Measurements from ENCODE around the gene TATDN3. TPM values are rescaled to one million over a fixed set of nuclear protein-coding genes. Genes with fewer than 3 reads are reported as not detected.

Gene TATDN3
- total and polyA plus RNA-seq, 2 of the 4 experiments (the other 2 are of a cell fraction), result 4.9 to 12.0 TPM

GRCh38 chr1:212762839-212763238, 28.9 kb upstream of the TATDN3 start:
- Histone ChIP-seq H3K4me1 (ENCODE audit: control insufficient read depth, insufficient read depth, low read length) (no peaks in the 10 kb centered on the region), H2BK5ac (ENCODE audit: low read depth, low read length, poor library complexity, severe bottlenecking) (no peak overlapping the region), H2AK5ac (ENCODE audit: low read depth, low read length) (no peak overlapping the region), H3K14ac (replicated peaks; ENCODE audit: low read depth, low read length) (no peak overlapping the region), H2AK9ac (replicated peaks; ENCODE audit: low read depth, low read length, poor library complexity) (no peak overlapping the region), H4K20me1 (ENCODE audit: insufficient read depth, low read length) (0 out of 2 replicates have a peak, but pooled peaks cover 9% of the 10 kb centered on the region), H3K4ac (ENCODE audit: low read depth, low read length) (no peak overlapping the region), H3K9me1 (ENCODE audit: insufficient read depth, low read length) (0 out of 2 replicates have a peak, but pooled peaks cover 7% of the 10 kb centered on the region), H2BK120ac (ENCODE audit: low read depth, low read length) (no peak overlapping the region), H3K27me3 (ENCODE audit: control insufficient read depth, insufficient read depth, low read length) (no peaks in the 10 kb centered on the region), H3K27ac (ENCODE audit: insufficient read depth, low read length) (no peak overlapping the region), H2BK15ac (ENCODE audit: low read depth, low read length) (no peak overlapping the region), H2AFZ (replicated peaks; ENCODE audit: low read length, poor library complexity) (no peak overlapping the region), H3K56ac (ENCODE audit: extremely low read depth, insufficient read depth, low read length) (no peak overlapping the region), H4K5ac (ENCODE audit: low read depth, low read length) (no peak overlapping the region), H3K4me3 (ENCODE audit: insufficient read depth, low read depth, low read length) (no peak overlapping the region), H3K18ac (ENCODE audit: low read depth, low read length) (no peak overlapping the region), H3K4me2 (ENCODE audit: low read depth, low read length) (no peak overlapping the region), H4K91ac (ENCODE audit: insufficient read depth, low read depth, low read length) (no peak overlapping the region), H3K9me3 (ENCODE audit: control insufficient read depth, insufficient read depth, low read length) (no peaks in the 10 kb centered on the region), H4K8ac (ENCODE audit: low read depth in 2 of 2, low read length in 2 of 2) (no peak overlapping the region), H3K9ac (ENCODE audit: low read depth, low read length) (no peak overlapping the region), H3K79me1 (ENCODE audit: low read depth in 1 of 2, low read length in 2 of 2) (peaks cover 25 to 28% of the 10 kb centered on the region in 2 experiments), H2BK20ac (ENCODE audit: low read depth, low read length) (no peak overlapping the region), H3K36me3 (ENCODE audit: control insufficient read depth, insufficient read depth, low read length) (peaks cover 1% of the 10 kb centered on the region; the same call in 1 of the 2 replicates), H3K23ac (ENCODE audit: low read depth, low read length) (no peak overlapping the region)
- WGBS, 2 experiments (ENCODE audit: extremely low coverage in 2 of 2, insufficient read length in 1 of 2), result 100% methylated on average over 2 of the region's 9 CpGs; no CpG with 5 or more reads in 1 of the 2 experiments
- in situ Hi-C loops (cut with MboI; ENCODE audit: low sequenced_read_pairs), result no loop called here
- no peak for DNase-seq
- ATAC-seq (ENCODE audit: low read depth), result no peak
- no TSS peak for BruUV-seq (replicated peaks)
- ChIA-PET POLR2A (ENCODE audit: unreplicated experiment) (no interaction called here), CTCF (interaction anchor here (1.0 to 1.4 kb wide), 2 partner anchors 9 to 13 kb away, joined by 4 read pairs; no protein-coding TSS in a partner anchor)
- no peak for TF ChIP-seq NFE2L2 (IDR thresholded peaks at IDR 0.05; ENCODE audit: low read depth, low read length)
- TF ChIP-seq, protein P1, sequence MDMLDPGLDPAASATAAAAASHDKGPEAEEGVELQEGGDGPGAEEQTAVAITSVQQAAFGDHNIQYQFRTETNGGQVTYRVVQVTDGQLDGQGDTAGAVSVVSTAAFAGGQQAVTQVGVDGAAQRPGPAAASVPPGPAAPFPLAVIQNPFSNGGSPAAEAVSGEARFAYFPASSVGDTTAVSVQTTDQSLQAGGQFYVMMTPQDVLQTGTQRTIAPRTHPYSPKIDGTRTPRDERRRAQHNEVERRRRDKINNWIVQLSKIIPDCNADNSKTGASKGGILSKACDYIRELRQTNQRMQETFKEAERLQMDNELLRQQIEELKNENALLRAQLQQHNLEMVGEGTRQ (IDR thresholded peaks at IDR 0.05; ENCODE audit: low read depth, low read length), result no peak
- no peak for TF ChIP-seq MAZ (IDR thresholded peaks at IDR 0.05; ENCODE audit: borderline replicate concordance, low read depth, low read length)
- no peak for TF ChIP-seq BHLHE40 (IDR thresholded peaks at IDR 0.05; ENCODE audit: low read depth, low read length)
- TF ChIP-seq CEBPB (IDR thresholded peaks at IDR 0.05; ENCODE audit: low read depth, low read length), result no peak
- TF ChIP-seq, protein P2, sequence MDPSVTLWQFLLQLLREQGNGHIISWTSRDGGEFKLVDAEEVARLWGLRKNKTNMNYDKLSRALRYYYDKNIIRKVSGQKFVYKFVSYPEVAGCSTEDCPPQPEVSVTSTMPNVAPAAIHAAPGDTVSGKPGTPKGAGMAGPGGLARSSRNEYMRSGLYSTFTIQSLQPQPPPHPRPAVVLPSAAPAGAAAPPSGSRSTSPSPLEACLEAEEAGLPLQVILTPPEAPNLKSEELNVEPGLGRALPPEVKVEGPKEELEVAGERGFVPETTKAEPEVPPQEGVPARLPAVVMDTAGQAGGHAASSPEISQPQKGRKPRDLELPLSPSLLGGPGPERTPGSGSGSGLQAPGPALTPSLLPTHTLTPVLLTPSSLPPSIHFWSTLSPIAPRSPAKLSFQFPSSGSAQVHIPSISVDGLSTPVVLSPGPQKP (IDR thresholded peaks at IDR 0.05; ENCODE audit: borderline replicate concordance, low read depth, low read length), result no peak
- no peak for TF ChIP-seq FOS (IDR thresholded peaks at IDR 0.05; ENCODE audit: low read depth, low read length)
- no peak for TF ChIP-seq RFX5 (IDR thresholded peaks at IDR 0.05; ENCODE audit: low read depth, low read length)
- no peak for TF ChIP-seq MXI1 (IDR thresholded peaks at IDR 0.05; ENCODE audit: borderline replicate concordance, low read depth, low read length)
- TF ChIP-seq CHD1 (IDR thresholded peaks at IDR 0.05; ENCODE audit: low read depth, low read length), result no peak
- TF ChIP-seq MAFK (IDR thresholded peaks at IDR 0.05; ENCODE audit: low read depth, low read length), result no peak
- TF ChIP-seq, protein P3, sequence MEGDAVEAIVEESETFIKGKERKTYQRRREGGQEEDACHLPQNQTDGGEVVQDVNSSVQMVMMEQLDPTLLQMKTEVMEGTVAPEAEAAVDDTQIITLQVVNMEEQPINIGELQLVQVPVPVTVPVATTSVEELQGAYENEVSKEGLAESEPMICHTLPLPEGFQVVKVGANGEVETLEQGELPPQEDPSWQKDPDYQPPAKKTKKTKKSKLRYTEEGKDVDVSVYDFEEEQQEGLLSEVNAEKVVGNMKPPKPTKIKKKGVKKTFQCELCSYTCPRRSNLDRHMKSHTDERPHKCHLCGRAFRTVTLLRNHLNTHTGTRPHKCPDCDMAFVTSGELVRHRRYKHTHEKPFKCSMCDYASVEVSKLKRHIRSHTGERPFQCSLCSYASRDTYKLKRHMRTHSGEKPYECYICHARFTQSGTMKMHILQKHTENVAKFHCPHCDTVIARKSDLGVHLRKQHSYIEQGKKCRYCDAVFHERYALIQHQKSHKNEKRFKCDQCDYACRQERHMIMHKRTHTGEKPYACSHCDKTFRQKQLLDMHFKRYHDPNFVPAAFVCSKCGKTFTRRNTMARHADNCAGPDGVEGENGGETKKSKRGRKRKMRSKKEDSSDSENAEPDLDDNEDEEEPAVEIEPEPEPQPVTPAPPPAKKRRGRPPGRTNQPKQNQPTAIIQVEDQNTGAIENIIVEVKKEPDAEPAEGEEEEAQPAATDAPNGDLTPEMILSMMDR (conservative IDR thresholded peaks at IDR 0.05; ENCODE audit: low read depth, low read length), result no peak
- no peak for TF ChIP-seq SMC3 (IDR thresholded peaks at IDR 0.05; ENCODE audit: low read depth, low read length)
- no peak for TF ChIP-seq RCOR1 (IDR thresholded peaks at IDR 0.05; ENCODE audit: insufficient replicate concordance, low read length)
- TF ChIP-seq RAD21 (IDR thresholded peaks at IDR 0.05; ENCODE audit: low read length), result no peak
- TF ChIP-seq POLR2A (IDR thresholded peaks at IDR 0.05; ENCODE audit: low read depth, low read length), result no peak
- intact Hi-C loops (cut with micrococcal nuclease), result no loop called here
- dilution Hi-C loops (cut with HindIII; ENCODE audit: low sequenced_read_pairs, unreplicated experiment), result no loop called here

Measured in IMR-90 (cell line).